ENCODE data around the gene COPA. TPM values are rescaled to one million over a fixed set of nuclear protein-coding genes. Genes with fewer than 3 reads are reported as not detected.
A peak's percentile ranks its signal among the peaks of the same experiment; 100 is the strongest.

The COPA gene
- total RNA-seq, 1 experiment from 2014 or later = 118 TPM

DNA sequence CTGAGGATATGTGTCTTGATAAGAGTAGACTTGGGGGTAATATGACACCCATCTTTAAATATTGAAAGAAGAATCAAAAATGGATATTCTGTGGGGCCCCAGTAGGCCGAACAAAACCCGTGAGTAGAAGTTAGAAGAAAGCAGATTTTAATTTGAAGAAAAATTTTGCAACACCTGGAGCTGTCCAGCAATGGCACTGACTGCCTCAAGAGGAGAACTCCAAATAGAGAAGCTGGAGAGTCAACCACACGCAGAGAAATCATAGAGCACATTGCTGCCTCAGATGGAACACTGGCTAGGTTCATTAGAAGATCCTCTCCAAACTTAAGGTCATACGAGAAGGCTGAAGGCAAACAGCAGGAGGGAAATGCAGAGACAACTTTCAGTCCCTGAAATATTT lies 30.6 kb upstream of the COPA start:
- H3K4me1 ChIP-seq (ENCODE audit: control insufficient read depth, insufficient read depth, low read length) = no peaks in the 10 kb centered on the region
- no TSS peak for BruUV-seq (replicated peaks)
- ATAC-seq (no peak), DNase-seq (ENCODE audit: low read depth, low spot score) (no peak)
- ChIA-PET POLR2A (no interaction called here), CTCF (interaction anchor here (1.1 kb wide), 1 partner anchor 19 kb away, joined by 4 read pairs; no protein-coding TSS in a partner anchor)
- intact Hi-C loops (cut with micrococcal nuclease; ENCODE audit: unreplicated experiment) = no loop called here
- no peaks in the 10 kb centered on the region for H3K36me3 ChIP-seq (ENCODE audit: control insufficient read depth, insufficient read depth, low read length)
- TF ChIP-seq, protein P1, sequence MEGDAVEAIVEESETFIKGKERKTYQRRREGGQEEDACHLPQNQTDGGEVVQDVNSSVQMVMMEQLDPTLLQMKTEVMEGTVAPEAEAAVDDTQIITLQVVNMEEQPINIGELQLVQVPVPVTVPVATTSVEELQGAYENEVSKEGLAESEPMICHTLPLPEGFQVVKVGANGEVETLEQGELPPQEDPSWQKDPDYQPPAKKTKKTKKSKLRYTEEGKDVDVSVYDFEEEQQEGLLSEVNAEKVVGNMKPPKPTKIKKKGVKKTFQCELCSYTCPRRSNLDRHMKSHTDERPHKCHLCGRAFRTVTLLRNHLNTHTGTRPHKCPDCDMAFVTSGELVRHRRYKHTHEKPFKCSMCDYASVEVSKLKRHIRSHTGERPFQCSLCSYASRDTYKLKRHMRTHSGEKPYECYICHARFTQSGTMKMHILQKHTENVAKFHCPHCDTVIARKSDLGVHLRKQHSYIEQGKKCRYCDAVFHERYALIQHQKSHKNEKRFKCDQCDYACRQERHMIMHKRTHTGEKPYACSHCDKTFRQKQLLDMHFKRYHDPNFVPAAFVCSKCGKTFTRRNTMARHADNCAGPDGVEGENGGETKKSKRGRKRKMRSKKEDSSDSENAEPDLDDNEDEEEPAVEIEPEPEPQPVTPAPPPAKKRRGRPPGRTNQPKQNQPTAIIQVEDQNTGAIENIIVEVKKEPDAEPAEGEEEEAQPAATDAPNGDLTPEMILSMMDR (IDR thresholded peaks at IDR 0.05) = no peak
- TF ChIP-seq POLR2AphosphoS5 (IDR thresholded peaks at IDR 0.05; ENCODE audit: low read depth, low read length) = no peak
- TF ChIP-seq, protein P2, sequence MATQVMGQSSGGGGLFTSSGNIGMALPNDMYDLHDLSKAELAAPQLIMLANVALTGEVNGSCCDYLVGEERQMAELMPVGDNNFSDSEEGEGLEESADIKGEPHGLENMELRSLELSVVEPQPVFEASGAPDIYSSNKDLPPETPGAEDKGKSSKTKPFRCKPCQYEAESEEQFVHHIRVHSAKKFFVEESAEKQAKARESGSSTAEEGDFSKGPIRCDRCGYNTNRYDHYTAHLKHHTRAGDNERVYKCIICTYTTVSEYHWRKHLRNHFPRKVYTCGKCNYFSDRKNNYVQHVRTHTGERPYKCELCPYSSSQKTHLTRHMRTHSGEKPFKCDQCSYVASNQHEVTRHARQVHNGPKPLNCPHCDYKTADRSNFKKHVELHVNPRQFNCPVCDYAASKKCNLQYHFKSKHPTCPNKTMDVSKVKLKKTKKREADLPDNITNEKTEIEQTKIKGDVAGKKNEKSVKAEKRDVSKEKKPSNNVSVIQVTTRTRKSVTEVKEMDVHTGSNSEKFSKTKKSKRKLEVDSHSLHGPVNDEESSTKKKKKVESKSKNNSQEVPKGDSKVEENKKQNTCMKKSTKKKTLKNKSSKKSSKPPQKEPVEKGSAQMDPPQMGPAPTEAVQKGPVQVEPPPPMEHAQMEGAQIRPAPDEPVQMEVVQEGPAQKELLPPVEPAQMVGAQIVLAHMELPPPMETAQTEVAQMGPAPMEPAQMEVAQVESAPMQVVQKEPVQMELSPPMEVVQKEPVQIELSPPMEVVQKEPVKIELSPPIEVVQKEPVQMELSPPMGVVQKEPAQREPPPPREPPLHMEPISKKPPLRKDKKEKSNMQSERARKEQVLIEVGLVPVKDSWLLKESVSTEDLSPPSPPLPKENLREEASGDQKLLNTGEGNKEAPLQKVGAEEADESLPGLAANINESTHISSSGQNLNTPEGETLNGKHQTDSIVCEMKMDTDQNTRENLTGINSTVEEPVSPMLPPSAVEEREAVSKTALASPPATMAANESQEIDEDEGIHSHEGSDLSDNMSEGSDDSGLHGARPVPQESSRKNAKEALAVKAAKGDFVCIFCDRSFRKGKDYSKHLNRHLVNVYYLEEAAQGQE (IDR thresholded peaks at IDR 0.05; ENCODE audit: insufficient read depth in 1 of 2, low read depth in 2 of 2, low read length in 1 of 2) = peak in 1 of 2 experiments; percentile 65; a peak in 2 of 4 replicates
- TF ChIP-seq SIN3A (IDR thresholded peaks at IDR 0.05; ENCODE audit: borderline replicate concordance, insufficient read depth, low read depth, low read length) = no peak
- H3K4me3 ChIP-seq (ENCODE audit: low read depth in 2 of 2, low read length in 2 of 2) = no peak overlapping the region
- no peaks in the 10 kb centered on the region for H3K9me3 ChIP-seq (ENCODE audit: control insufficient read depth, insufficient read depth, low read depth, low read length)
- H3K27me3 ChIP-seq (ENCODE audit: control insufficient read depth, insufficient read depth, low read length) = no peaks in the 10 kb centered on the region
- in situ Hi-C loops (cut with HindIII; ENCODE audit: low pct_unique_long_range_greater_than_20kb, low sequenced_read_pairs) = no loop called here
- H3K27ac ChIP-seq (ENCODE audit: low read length) = no peak overlapping the region

DNA sequence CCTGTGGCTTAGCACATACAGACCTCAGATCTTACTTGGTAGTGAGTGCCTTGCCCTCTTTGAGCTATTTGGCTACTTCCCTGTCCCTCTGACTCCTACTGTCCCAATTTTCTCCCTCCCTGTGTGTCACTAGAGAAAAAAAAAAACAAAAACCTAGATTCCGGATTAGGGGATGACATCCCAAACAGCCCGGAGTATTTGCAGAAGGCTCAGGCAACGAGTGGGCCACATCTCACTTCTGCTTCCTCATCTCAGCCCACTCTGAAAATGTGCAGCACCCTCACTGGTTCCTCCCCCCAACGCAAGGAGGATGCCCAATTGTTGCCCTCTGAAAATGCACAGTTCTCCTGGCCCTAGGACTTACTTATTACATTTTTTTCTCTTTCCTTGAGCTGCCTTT lies 28.7 kb upstream of the COPA start:
- POLR2A ChIA-PET = no interaction called here
- intact Hi-C loops (cut with micrococcal nuclease; ENCODE audit: unreplicated experiment) = no loop called here
- CTCF ChIA-PET = interaction anchor here (0.5 kb wide), 1 partner anchor 80 kb away, joined by 3 read pairs; no protein-coding TSS in a partner anchor

More for the DNA sequence above, 28.7 kb upstream of the COPA start:
- in situ Hi-C loops (cut with HindIII; ENCODE audit: low pct_unique_long_range_greater_than_20kb, low sequenced_read_pairs) = no loop called here
- DNase-seq (ENCODE audit: low read depth, low spot score) (no peak), ATAC-seq (no peak)
- Histone ChIP-seq H3K27ac (ENCODE audit: low read length) (no peak overlapping the region), H3K9me3 (ENCODE audit: control insufficient read depth, insufficient read depth, low read depth, low read length) (no peaks in the 10 kb centered on the region), H3K27me3 (ENCODE audit: control insufficient read depth, insufficient read depth, low read length) (no peaks in the 10 kb centered on the region), H3K4me3 (ENCODE audit: low read depth in 2 of 2, low read length in 2 of 2) (no peak overlapping the region), H3K36me3 (ENCODE audit: control insufficient read depth, insufficient read depth, low read length) (no peaks in the 10 kb centered on the region), H3K4me1 (ENCODE audit: control insufficient read depth, insufficient read depth, low read length) (no peaks in the 10 kb centered on the region)
- BruUV-seq (replicated peaks) = no TSS peak
- TF ChIP-seq POLR2AphosphoS5 (IDR thresholded peaks at IDR 0.05; ENCODE audit: low read depth, low read length) (no peak), TCF7L2 (IDR thresholded peaks at IDR 0.05; ENCODE audit: low read depth, low read length) (no peak)
- TF ChIP-seq, protein P1 (IDR thresholded peaks at IDR 0.05) = no peak

Data from Panc1 (cell line).